GM12801 (cell line): ENCODE results near the gene SLC4A8.

Experiments used
- TF ChIP-seq, protein P1 (sequence below): IDR thresholded peaks from one replicate; pipeline ENCODE4 v1.5.1; 2011; ENCODE audit warnings: control low read depth; ENCODE audit not compliant: insufficient read length; ENCODE audit errors: extremely low read depth

SLC4A8 gene

DNA sequence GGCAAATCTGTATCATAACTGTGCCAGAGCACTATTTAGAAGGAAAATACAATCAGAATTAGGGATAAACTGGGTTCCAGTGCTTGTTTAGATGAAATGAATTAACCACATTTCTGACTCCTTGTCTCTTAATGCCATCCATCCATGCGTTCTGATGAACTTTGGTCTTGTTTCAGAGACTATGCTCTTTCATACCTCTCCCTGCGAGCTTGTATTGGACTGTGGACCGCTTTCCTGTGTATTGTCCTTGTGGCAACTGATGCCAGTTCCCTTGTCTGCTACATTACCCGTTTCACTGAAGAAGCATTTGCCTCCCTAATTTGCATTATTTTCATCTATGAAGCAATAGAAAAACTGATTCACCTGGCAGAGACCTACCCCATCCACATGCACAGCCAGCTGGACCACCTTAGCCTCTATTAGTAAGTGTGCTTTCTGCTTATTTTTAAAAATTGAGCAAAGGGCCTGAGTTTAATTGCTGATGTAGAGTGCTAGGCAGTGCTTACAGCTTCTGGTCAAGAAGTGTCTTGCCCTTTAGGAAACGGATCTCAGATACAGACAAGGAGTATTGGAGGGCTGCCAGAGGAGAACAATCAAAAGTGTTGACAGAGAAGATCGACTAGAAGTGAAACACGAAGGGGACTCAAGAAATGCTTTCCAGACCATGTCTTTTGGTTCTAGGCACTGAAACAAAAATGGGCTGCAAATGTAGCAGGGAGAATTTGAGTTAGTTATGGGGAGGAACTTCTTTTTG, 46.7 kb downstream of the SLC4A8 start:
- TF ChIP-seq, protein P1, sequence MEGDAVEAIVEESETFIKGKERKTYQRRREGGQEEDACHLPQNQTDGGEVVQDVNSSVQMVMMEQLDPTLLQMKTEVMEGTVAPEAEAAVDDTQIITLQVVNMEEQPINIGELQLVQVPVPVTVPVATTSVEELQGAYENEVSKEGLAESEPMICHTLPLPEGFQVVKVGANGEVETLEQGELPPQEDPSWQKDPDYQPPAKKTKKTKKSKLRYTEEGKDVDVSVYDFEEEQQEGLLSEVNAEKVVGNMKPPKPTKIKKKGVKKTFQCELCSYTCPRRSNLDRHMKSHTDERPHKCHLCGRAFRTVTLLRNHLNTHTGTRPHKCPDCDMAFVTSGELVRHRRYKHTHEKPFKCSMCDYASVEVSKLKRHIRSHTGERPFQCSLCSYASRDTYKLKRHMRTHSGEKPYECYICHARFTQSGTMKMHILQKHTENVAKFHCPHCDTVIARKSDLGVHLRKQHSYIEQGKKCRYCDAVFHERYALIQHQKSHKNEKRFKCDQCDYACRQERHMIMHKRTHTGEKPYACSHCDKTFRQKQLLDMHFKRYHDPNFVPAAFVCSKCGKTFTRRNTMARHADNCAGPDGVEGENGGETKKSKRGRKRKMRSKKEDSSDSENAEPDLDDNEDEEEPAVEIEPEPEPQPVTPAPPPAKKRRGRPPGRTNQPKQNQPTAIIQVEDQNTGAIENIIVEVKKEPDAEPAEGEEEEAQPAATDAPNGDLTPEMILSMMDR: no peak

- TF ChIP-seq, protein P1: no peak
Observed at GRCh38 chr12:51472984-51473383, 48.4 kb downstream of the SLC4A8 start.

DNA sequence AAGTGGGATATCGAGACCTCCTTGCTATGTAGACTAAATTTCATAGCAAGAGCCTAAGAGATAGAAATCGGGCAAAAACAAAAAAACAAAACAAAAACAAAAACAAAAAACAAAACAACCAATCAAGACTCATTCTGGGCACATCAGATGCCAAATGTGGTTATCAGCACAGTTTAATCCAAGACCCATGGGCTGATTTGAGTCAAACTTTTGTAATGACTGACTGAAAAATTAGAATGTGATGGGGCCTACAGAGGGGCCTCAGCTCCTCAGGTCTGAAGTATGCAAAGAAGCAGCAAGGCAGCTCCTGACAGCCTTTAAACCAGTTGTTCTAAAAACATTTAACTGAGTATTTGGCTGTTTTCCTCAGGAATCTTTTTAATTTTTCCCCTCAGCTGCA, 49.3 kb downstream of the SLC4A8 start:
- TF ChIP-seq, protein P1: no peak

DNA sequence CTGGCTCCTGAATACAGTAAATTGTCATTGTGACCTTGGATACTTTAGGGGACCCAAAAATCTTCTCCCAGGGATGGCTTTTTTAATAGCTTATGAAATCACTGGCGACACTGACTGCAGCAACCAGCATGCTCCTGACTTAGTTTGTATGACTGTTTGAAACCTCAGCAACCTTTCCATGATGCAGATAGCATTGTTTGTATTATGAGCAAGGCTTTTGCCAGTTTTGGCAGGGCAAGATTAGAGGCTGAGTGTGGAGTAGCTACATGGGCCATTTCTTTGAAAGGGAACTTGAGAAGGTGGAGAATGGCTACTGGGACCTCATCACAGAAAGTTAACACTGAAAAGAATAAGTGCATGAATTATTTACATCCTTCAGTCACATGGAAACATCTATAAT, 50.9 kb downstream of the SLC4A8 start:
- TF ChIP-seq, protein P1: no peak

GRCh38 chr12:51480978-51481377, 56.3 kb downstream of the SLC4A8 start:
- TF ChIP-seq, protein P1: no peak

- TF ChIP-seq, protein P1: no peak
Observed at GRCh38 chr12:51482929-51483697, 58.5 kb downstream of the SLC4A8 start.

DNA sequence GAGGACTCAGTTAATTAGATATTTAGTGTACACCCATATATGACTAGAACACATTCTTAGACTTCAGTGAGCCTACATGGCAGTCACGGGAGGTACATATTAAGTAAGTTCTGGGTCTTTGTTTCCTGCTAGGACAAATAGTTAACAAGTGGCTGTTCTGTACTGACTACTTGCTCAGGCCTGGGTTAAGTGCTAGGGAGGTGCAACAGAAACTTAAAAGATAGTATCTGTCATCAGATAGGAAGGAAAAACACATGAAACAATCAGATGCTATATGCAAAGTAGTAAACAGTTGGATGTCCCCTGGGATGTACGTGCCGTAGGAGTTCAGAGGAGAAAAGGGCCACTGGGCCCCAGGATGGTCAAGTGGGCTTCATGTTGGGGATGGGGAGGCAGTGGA, 59.5 kb downstream of the SLC4A8 start:
- TF ChIP-seq, protein P1: no peak
